Measurements from ENCODE around the gene MAP3K20.

MAP3K20 gene

DNA sequence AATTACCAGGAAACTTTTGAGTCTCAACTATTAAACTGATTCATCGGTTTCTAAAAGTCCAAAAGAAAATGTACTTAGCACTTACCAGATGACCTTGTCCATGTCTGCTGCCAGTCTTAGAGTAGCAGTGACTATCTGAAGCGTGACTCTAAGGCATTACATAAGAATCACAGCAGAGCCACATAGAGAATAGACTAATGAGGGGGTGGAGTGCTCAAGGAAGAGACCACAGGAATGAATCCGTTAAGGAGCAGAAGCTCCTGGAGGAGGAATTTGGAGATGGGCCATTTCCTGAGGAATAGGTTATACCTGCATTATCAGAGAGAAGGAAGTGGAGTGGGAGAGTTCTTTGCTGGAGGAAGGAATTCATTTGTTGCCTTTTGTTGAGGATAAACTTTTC lies 116.0 kb downstream of the MAP3K20 start:
- Histone ChIP-seq H3K9me3 (ENCODE audit: control insufficient read depth in 5 of 5, low read length in 5 of 5) (no peaks in the 10 kb centered on the region), H3K9ac (ENCODE audit: low read length in 5 of 5) (no peak overlapping the region), H3K27ac (ENCODE audit: low read depth, low read length) (peak overlapping the region; percentile 2), H3K36me3 (ENCODE audit: control insufficient read depth in 5 of 5, insufficient read depth in 5 of 5, low read length in 5 of 5) (peaks cover 0 to 16% (median 10%) of the 10 kb centered on the region in 5 donors), H3K4me1 (ENCODE audit: control insufficient read depth in 5 of 5, insufficient read depth in 5 of 5, low read length in 5 of 5) (peaks cover 0 to 30% (median 12%) of the 10 kb centered on the region in 5 donors), H3K27me3 (ENCODE audit: control insufficient read depth in 5 of 5, insufficient read depth in 4 of 5, low read length in 5 of 5) (no peaks in the 10 kb centered on the region), H3K4me3 (ENCODE audit: low read depth in 1 of 5, low read length in 5 of 5) (no peak overlapping the region)

DNA sequence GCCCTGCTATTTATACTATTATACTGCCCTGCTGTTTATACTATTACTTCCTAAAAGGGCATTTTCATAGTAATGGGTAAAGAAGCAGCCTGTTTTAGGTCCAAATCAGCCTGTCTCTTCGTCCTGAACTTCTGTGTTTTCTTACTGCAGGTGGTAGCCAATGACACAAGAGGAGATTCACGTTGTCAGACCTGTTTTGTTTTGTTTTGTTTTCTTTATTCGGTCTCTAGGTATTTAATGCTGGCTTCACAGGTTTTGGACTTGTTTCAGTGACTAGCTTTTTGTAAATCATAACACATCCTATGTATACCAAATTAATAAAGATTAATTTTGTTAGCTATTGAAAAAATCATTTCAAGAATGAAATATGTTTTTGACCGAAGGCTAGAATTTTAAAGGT lies 116.4 kb downstream of the MAP3K20 start:
- Histone ChIP-seq H3K4me3 (ENCODE audit: low read depth in 1 of 5, low read length in 5 of 5) (no peak overlapping the region), H3K9ac (ENCODE audit: low read length in 5 of 5) (no peak overlapping the region), H3K4me1 (ENCODE audit: control insufficient read depth in 5 of 5, insufficient read depth in 5 of 5, low read length in 5 of 5) (peaks cover 0 to 30% (median 12%) of the 10 kb centered on the region in 5 donors), H3K27me3 (ENCODE audit: control insufficient read depth in 5 of 5, insufficient read depth in 4 of 5, low read length in 5 of 5) (no peaks in the 10 kb centered on the region), H3K9me3 (ENCODE audit: control insufficient read depth in 5 of 5, low read length in 5 of 5) (no peaks in the 10 kb centered on the region), H3K36me3 (ENCODE audit: control insufficient read depth in 5 of 5, insufficient read depth in 5 of 5, low read length in 5 of 5) (peaks cover 0 to 16% (median 10%) of the 10 kb centered on the region in 5 donors), H3K27ac (ENCODE audit: low read depth, low read length) (peak overlapping the region; percentile 2)

DNA sequence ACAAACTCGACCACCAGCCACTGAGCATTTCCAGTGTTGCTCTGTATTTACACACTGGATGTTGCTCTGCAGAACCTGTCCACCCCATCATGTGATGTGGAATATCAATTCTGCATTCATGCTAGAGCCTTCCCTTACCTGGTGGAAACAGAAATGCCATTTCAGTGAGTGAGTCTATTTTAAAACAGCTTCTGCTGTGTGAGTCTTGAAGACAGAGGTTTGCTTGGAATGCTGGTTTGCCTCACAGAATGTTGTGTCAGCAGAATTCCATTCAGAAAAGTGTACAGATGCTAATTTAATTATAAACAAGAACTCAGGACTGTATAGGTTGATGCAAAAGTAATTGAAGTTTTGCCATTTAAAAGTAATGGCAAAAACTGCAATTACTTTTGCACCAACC lies 118.3 kb downstream of the MAP3K20 start:
- Histone ChIP-seq H3K27ac (ENCODE audit: low read depth, low read length) (no peak overlapping the region), H3K27me3 (ENCODE audit: control insufficient read depth in 5 of 5, insufficient read depth in 4 of 5, low read length in 5 of 5) (no peaks in the 10 kb centered on the region), H3K9me3 (ENCODE audit: control insufficient read depth in 5 of 5, low read length in 5 of 5) (no peaks in the 10 kb centered on the region), H3K4me1 (ENCODE audit: control insufficient read depth in 5 of 5, insufficient read depth in 5 of 5, low read length in 5 of 5) (peaks cover 0 to 36% (median 8%) of the 10 kb centered on the region in 5 donors), H3K4me3 (ENCODE audit: low read depth in 1 of 5, low read length in 5 of 5) (no peak overlapping the region), H3K9ac (ENCODE audit: low read length in 5 of 5) (no peak overlapping the region), H3K36me3 (ENCODE audit: control insufficient read depth in 5 of 5, insufficient read depth in 5 of 5, low read length in 5 of 5) (peaks cover 10 to 29% (median 19%) of the 10 kb centered on the region in 5 donors)

DNA sequence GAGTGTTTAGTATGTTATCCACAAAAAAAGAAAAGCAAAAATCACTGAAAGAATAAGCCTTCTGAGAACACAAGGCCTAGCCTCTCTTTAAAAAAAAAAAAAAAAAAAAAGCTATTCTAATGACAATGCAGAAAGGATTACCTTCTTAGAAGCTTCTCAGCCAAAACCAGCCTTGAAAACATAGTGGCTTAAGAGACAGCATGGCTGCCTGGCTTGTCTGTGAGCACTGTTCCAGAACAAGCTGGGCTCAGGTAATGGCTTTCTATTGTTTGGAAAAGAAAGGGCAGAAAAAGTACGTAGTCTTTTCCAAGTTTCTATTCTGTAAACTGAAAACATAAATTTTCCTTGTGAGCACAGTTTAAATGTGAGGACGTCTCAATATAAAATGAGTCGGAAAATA lies 119.5 kb downstream of the MAP3K20 start:
- no peaks in the 10 kb centered on the region for H3K9me3 ChIP-seq (ENCODE audit: control insufficient read depth in 5 of 5, low read length in 5 of 5)
- no peaks in the 10 kb centered on the region for H3K27me3 ChIP-seq (ENCODE audit: control insufficient read depth in 5 of 5, insufficient read depth in 4 of 5, low read length in 5 of 5)
- H3K27ac ChIP-seq (ENCODE audit: low read depth, low read length), result peak overlapping the region; percentile 44
- H3K4me1 ChIP-seq (ENCODE audit: control insufficient read depth in 5 of 5, insufficient read depth in 5 of 5, low read length in 5 of 5), result peaks cover 0 to 41% (median 20%) of the 10 kb centered on the region in 5 donors
- no peak overlapping the region for H3K4me3 ChIP-seq (ENCODE audit: low read depth in 1 of 5, low read length in 5 of 5)
- H3K36me3 ChIP-seq (ENCODE audit: control insufficient read depth in 5 of 5, insufficient read depth in 5 of 5, low read length in 5 of 5), result peaks cover 10 to 27% (median 17%) of the 10 kb centered on the region in 5 donors
- no peak overlapping the region for H3K9ac ChIP-seq (ENCODE audit: low read length in 5 of 5)

DNA sequence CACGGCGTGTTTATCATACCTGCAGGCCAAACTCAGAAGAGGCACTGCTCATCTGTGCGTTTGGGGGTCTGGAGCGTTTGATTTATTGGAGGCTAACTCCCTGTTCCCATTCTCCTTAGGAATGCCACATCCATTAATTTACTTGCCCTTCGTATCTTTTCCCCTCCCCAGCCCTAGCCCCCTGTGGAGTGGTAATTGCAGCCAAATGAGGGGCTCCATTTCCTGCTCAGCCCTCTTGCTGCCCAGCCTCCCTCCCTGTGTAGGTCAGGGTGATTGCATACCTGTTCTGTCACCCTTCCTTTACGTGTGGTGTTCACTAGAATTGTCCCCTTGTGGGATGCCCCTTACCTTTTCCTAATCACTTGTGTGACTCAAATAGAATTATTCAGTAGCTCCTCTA lies 120.4 kb downstream of the MAP3K20 start:
- peak overlapping the region; percentile 44 for H3K27ac ChIP-seq (ENCODE audit: low read depth, low read length)
- no peaks in the 10 kb centered on the region for H3K9me3 ChIP-seq (ENCODE audit: control insufficient read depth in 5 of 5, low read length in 5 of 5)
- peaks cover 0 to 39% (median 20%) of the 10 kb centered on the region in 5 donors for H3K4me1 ChIP-seq (ENCODE audit: control insufficient read depth in 5 of 5, insufficient read depth in 5 of 5, low read length in 5 of 5)

DNA sequence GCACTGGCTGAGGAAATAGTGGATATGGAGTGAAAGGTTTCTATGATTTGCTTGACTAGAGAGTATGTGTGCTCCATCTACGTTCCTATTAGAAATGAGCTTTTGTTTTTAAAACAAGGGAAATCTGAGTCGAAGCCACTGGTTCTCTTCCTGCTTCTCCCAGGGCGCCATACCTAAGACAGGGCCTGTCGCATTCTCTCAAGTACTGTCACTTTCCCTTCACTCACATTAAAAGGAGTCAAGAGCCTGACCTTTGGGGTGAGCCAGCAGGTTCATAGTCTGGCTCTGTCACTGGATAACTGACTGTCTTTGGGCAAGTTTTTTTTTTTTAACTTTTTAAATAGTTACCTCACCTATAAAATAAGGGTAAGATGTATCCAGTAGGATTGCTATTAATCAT lies 121.0 kb downstream of the MAP3K20 start:
- no peak overlapping the region for H3K9ac ChIP-seq (ENCODE audit: low read length in 5 of 5)
- H3K4me3 ChIP-seq (ENCODE audit: low read depth in 1 of 5, low read length in 5 of 5), result no peak overlapping the region
- no peak overlapping the region for H3K27ac ChIP-seq (ENCODE audit: low read depth, low read length)
- H3K36me3 ChIP-seq (ENCODE audit: control insufficient read depth in 5 of 5, insufficient read depth in 5 of 5, low read length in 5 of 5), result peaks cover 10 to 25% (median 15%) of the 10 kb centered on the region in 5 donors
- no peaks in the 10 kb centered on the region for H3K9me3 ChIP-seq (ENCODE audit: control insufficient read depth in 5 of 5, low read length in 5 of 5)
- peaks cover 0 to 34% (median 21%) of the 10 kb centered on the region in 5 donors for H3K4me1 ChIP-seq (ENCODE audit: control insufficient read depth in 5 of 5, insufficient read depth in 5 of 5, low read length in 5 of 5)
- no peaks in the 10 kb centered on the region for H3K27me3 ChIP-seq (ENCODE audit: control insufficient read depth in 5 of 5, insufficient read depth in 4 of 5, low read length in 5 of 5)

More for the DNA sequence above, 120.4 kb downstream of the MAP3K20 start:
- Histone ChIP-seq H3K4me3 (ENCODE audit: low read depth in 1 of 5, low read length in 5 of 5) (no peak overlapping the region), H3K9ac (ENCODE audit: low read length in 5 of 5) (no peak overlapping the region), H3K36me3 (ENCODE audit: control insufficient read depth in 5 of 5, insufficient read depth in 5 of 5, low read length in 5 of 5) (peaks cover 10 to 27% (median 15%) of the 10 kb centered on the region in 5 donors), H3K27me3 (ENCODE audit: control insufficient read depth in 5 of 5, insufficient read depth in 4 of 5, low read length in 5 of 5) (no peaks in the 10 kb centered on the region)

DNA sequence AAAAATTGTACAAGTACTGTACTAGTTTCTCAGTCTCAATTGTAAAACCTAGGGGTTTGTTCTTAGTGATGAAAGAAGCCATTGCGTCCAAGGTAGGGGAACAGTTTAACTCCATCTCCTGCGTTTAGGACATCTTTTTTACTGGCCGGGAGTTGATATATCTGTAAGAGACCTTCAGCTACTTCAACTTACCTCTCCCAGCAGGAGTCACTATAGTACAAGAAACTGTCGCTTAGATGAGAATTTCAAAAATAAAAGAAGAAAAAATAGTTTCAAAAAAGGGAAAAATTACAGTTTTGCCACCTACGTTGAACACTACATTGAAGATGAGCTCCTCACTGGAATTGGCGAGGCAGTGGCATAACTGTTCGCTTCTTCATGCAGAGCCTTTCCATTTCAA lies 122.7 kb downstream of the MAP3K20 start:
- peaks cover 0 to 33% (median 28%) of the 10 kb centered on the region in 5 donors for H3K4me1 ChIP-seq (ENCODE audit: control insufficient read depth in 5 of 5, insufficient read depth in 5 of 5, low read length in 5 of 5)
- H3K27ac ChIP-seq (ENCODE audit: low read depth, low read length), result peak overlapping the region; percentile 26
- H3K9me3 ChIP-seq (ENCODE audit: control insufficient read depth in 5 of 5, low read length in 5 of 5), result no peaks in the 10 kb centered on the region
- H3K9ac ChIP-seq (ENCODE audit: low read length in 5 of 5), result no peak overlapping the region
- H3K36me3 ChIP-seq (ENCODE audit: control insufficient read depth in 5 of 5, insufficient read depth in 5 of 5, low read length in 5 of 5), result peaks cover 10 to 20% (median 13%) of the 10 kb centered on the region in 5 donors
- no peaks in the 10 kb centered on the region for H3K27me3 ChIP-seq (ENCODE audit: control insufficient read depth in 5 of 5, insufficient read depth in 4 of 5, low read length in 5 of 5)
- H3K4me3 ChIP-seq (ENCODE audit: low read depth in 1 of 5, low read length in 5 of 5), result no peak overlapping the region

DNA sequence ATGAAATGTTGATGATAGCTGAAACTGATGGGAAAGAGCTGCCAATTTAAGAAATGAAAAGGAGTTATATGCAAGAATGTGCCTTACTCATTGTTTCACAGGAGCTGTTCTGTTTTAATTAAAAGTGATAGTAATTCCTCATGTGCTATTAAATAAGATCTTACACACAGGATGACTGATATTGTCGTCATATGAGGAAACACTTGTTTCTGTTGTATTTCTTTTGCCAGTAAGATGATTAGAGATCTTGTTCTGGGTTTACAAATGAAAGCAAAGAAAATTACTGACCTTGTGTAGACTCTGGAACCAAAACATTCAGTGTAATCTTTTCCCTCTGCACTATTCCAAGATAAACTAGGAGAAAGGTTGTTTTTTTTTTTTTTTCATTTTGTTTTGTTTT lies 123.6 kb downstream of the MAP3K20 start:
- Histone ChIP-seq H3K27me3 (ENCODE audit: control insufficient read depth in 5 of 5, insufficient read depth in 4 of 5, low read length in 5 of 5) (no peaks in the 10 kb centered on the region), H3K36me3 (ENCODE audit: control insufficient read depth in 5 of 5, insufficient read depth in 5 of 5, low read length in 5 of 5) (peaks cover 9 to 22% (median 12%) of the 10 kb centered on the region in 5 donors), H3K27ac (ENCODE audit: low read depth, low read length) (peak overlapping the region; percentile 26), H3K9ac (ENCODE audit: low read length in 5 of 5) (no peak overlapping the region), H3K4me3 (ENCODE audit: low read depth in 1 of 5, low read length in 5 of 5) (no peak overlapping the region), H3K4me1 (ENCODE audit: control insufficient read depth in 5 of 5, insufficient read depth in 5 of 5, low read length in 5 of 5) (peaks cover 0 to 37% (median 32%) of the 10 kb centered on the region in 5 donors), H3K9me3 (ENCODE audit: control insufficient read depth in 5 of 5, low read length in 5 of 5) (no peaks in the 10 kb centered on the region)

DNA sequence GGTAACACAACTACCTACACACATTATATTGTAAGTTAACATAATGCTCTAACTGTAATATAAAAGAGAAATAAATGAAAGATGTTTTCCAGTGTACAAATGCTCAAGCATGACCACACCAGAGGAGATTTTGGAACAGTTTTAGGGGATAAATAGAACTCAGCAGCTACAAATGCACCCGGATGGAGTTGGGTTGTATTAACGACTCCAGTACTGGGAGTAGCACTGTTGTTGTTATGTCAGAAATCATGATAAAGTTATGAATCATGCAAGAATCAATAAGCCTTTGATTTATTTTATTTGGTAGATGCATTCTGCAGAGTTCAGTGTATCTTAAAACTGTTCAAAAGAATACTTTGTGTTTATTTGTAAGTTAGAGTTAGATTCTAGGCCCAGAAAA lies 126.9 kb downstream of the MAP3K20 start:
- H3K27me3 ChIP-seq (ENCODE audit: control insufficient read depth in 5 of 5, insufficient read depth in 4 of 5, low read length in 5 of 5), result no peaks in the 10 kb centered on the region

DNA sequence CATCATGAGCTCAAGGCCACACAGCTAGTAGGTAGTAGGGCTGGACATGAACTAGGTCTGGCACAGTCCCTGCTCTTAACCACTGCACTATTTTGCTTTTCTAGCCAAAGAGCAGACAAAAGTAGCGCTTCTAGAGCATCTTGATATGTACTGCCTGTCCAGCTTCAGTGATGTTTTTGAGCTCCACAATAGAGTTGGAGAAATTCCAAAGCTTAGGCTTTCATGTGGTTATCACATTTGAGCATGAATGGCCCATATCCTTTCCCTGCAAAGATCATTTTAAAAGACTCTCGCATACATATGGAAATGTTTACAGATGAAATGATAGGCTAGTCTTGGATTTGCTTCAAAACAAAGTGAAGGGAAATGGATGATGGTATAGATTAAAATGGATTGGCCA lies 128.7 kb downstream of the MAP3K20 start:
- no peaks in the 10 kb centered on the region for H3K27me3 ChIP-seq (ENCODE audit: control insufficient read depth in 5 of 5, insufficient read depth in 4 of 5, low read length in 5 of 5)
- no peak overlapping the region for H3K4me3 ChIP-seq (ENCODE audit: low read depth in 1 of 5, low read length in 5 of 5)
- H3K27ac ChIP-seq (ENCODE audit: low read depth, low read length), result peak overlapping the region; percentile 54
- H3K9me3 ChIP-seq (ENCODE audit: control insufficient read depth in 5 of 5, low read length in 5 of 5), result no peaks in the 10 kb centered on the region
- no peak overlapping the region for H3K9ac ChIP-seq (ENCODE audit: low read length in 5 of 5)
- peaks cover 0 to 44% (median 27%) of the 10 kb centered on the region in 5 donors for H3K4me1 ChIP-seq (ENCODE audit: control insufficient read depth in 5 of 5, insufficient read depth in 5 of 5, low read length in 5 of 5)
- peaks cover 0 to 4% (median 0%) of the 10 kb centered on the region in 5 donors for H3K36me3 ChIP-seq (ENCODE audit: control insufficient read depth in 5 of 5, insufficient read depth in 5 of 5, low read length in 5 of 5)

More for the DNA sequence above, 126.9 kb downstream of the MAP3K20 start:
- H3K9me3 ChIP-seq (ENCODE audit: control insufficient read depth in 5 of 5, low read length in 5 of 5), result no peaks in the 10 kb centered on the region
- peaks cover 9 to 17% (median 10%) of the 10 kb centered on the region in 5 donors for H3K36me3 ChIP-seq (ENCODE audit: control insufficient read depth in 5 of 5, insufficient read depth in 5 of 5, low read length in 5 of 5)
- peak overlapping the region; percentile 66 for H3K27ac ChIP-seq (ENCODE audit: low read depth, low read length)
- peaks cover 0 to 50% (median 36%) of the 10 kb centered on the region in 5 donors for H3K4me1 ChIP-seq (ENCODE audit: control insufficient read depth in 5 of 5, insufficient read depth in 5 of 5, low read length in 5 of 5)
- H3K9ac ChIP-seq (ENCODE audit: low read length in 5 of 5), result no peak overlapping the region
- no peak overlapping the region for H3K4me3 ChIP-seq (ENCODE audit: low read depth in 1 of 5, low read length in 5 of 5)
